Activated naive CD4-positive, alpha-beta T cell (primary cell): Measurements from ENCODE around the gene PTPRC.
"Not testable (repeated sequence)": the region's sequence is repeated elsewhere in the genome, so short reads cannot be mapped to it uniquely, and the experiment has no call there.

Experiments
- DNase-seq, 4 experiments: peaks; one replicate each; lab custom pipeline; 2025; lab: John Stamatoyannopoulos, UW

The PTPRC gene

GRCh38 chr1:198638894-198639635 lies at the start of gene PTPRC:
Gene PTPRC, plus strand, starts transcription at chr1:198639040. Its CDS starts 229 bp downstream, at chr1:198639269.
- DNase-seq: no peak

- no peak for DNase-seq
Measured at GRCh38 chr1:198590454-198590853, 48.4 kb upstream of the PTPRC start.

GRCh38 chr1:198595765-198596164 lies 43.1 kb upstream of the PTPRC start:
- no peak for DNase-seq

GRCh38 chr1:198597690-198598430 lies 41.0 kb upstream of the PTPRC start:
- DNase-seq: no peak

- no peak for DNase-seq
Measured at GRCh38 chr1:198598796-198599321, 40.0 kb upstream of the PTPRC start.

GRCh38 chr1:198599749-198600148 lies 39.1 kb upstream of the PTPRC start:
- no peak for DNase-seq

GRCh38 chr1:198600906-198601305 lies 37.9 kb upstream of the PTPRC start:
- no peak for DNase-seq

GRCh38 chr1:198601310-198601709 lies 37.5 kb upstream of the PTPRC start:
- DNase-seq: not testable (repeated sequence)

- DNase-seq: no peak
Measured at GRCh38 chr1:198601936-198602889, 36.6 kb upstream of the PTPRC start.

- DNase-seq: no peak
Measured at GRCh38 chr1:198604975-198605374, 33.9 kb upstream of the PTPRC start.

- peak in 1 of 4 experiments; percentile 8 for DNase-seq
Measured at GRCh38 chr1:198605406-198605805, 33.4 kb upstream of the PTPRC start.

GRCh38 chr1:198606020-198606438 lies 32.8 kb upstream of the PTPRC start:
- no peak for DNase-seq

GRCh38 chr1:198607714-198608113 lies 31.1 kb upstream of the PTPRC start:
- DNase-seq: no peak

- no peak for DNase-seq
Measured at GRCh38 chr1:198610362-198610761, 28.5 kb upstream of the PTPRC start.

- DNase-seq: no peak
Measured at GRCh38 chr1:198611219-198611618, 27.6 kb upstream of the PTPRC start.

- DNase-seq: no peak
Measured at GRCh38 chr1:198612471-198613260, 26.2 kb upstream of the PTPRC start.

- no peak for DNase-seq
Measured at GRCh38 chr1:198617406-198617805, 21.4 kb upstream of the PTPRC start.

- DNase-seq: no peak
Measured at GRCh38 chr1:198619375-198620140, 19.3 kb upstream of the PTPRC start.

GRCh38 chr1:198620218-198620617 lies 18.6 kb upstream of the PTPRC start:
- DNase-seq: no peak
